ENCODE results near the gene TMEM141.
"Not testable (repeated sequence)": the region's sequence is repeated elsewhere in the genome, so short reads cannot be mapped to it uniquely, and the experiment has no call there.

The TMEM141 gene

DNA sequence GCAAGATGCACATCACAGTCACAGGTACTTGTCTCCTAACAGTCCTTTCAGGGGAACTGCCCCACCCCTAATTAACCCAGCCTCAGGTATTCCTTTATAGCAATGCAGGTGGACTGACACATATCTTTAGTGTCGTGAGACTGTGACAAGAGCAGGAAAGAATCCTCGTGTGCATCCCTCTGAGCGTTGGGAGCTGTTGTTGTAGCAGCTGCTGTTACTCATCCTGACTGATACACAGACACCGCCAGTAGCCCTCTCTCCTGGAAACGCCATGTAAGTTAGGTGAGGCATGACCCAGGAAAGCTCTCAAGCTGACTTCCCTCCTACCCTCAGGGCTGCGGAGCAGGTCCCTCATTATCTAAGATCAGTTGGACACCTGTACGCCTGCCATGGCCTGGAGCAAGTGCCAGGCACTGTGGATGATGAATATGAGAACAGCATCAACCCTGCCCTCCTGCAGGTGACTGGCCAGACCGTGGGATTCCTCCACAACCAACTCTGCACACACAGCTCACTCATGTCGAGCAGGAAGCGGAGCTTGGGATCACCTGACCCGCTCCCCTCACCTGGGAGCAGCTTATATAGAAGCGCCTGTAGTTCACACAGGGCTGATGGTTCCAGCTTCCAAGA is 16.6 kb upstream of the TMEM141 start:
- DNase-seq, result no peak

GRCh38 chr9:136775191-136775590 is 16.0 kb upstream of the TMEM141 start:
- no peak for DNase-seq

DNA sequence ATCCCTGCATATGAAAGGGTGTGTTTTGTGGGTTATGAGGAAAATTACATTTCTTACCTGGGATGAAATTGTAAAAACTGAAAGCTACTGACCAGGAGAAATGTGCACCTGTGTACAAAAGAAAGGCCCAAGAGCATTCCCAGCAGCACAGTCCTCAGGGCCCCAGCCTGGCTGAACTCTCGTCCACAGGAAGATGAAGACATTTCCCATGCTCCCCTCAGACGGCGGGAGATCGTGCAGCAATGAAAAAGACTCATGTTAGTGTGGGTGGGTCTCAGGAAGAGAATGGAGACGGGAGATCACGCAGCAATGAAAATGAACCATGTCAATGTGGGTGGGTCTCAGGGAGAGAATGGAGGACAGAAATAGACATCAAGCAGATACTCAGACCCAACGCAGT is 14.2 kb upstream of the TMEM141 start:
- no peak for DNase-seq

DNA sequence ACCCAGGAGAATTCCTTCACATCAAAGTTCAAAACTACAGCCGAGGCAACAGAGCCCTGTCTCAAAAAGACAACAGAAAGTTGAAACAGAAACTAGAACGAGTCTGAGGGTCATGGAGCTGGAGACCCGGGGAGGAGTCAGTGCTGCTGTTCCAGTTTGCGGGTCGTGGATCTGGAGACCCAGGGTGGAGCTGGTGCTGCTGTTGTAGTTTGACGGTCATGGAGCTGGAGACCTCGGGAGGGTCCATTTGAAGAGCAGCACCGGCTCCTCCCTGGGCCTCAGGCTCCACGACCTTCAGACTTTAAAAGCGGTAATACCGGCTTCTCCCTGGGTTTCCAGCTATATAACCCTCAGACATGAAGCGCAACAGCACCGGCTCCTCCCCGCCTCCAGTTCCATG is 13.8 kb upstream of the TMEM141 start:
- no peak for DNase-seq

GRCh38 chr9:136779808-136780207 is 11.3 kb upstream of the TMEM141 start:
- DNase-seq, result no peak

DNA sequence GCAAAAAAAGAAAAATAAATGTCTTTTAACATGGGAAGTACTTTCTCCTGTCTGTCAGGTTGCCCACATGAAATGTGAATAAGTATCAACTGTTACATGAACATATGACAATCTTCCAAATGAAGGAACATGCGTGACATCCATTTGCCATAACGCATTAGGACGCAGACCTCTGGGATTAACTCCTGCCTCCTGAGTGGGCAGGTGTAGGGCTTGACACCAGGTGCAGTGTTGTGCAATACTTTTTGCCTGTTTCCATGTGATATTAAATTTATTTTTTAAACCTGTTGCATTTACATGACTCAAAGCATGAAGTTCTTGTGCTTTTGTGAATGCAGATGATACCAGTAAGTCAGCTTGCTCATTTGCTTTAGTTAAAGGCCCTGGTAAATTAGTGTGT is 8.7 kb upstream of the TMEM141 start:
- no peak for DNase-seq

- DNase-seq, result peak; percentile 71
These were observed 6.7 kb upstream of the TMEM141 start for GRCh38 chr9:136784249-136784996.

- DNase-seq, result no peak
These were observed 6.2 kb upstream of the TMEM141 start for GRCh38 chr9:136784997-136785361.

- DNase-seq, result not testable (repeated sequence)
These were observed 5.4 kb upstream of the TMEM141 start for GRCh38 chr9:136785565-136786355.

GRCh38 chr9:136786451-136786850 is 4.7 kb upstream of the TMEM141 start:
- no peak for DNase-seq

GRCh38 chr9:136786983-136787382 is 4.2 kb upstream of the TMEM141 start:
- not testable (repeated sequence) for DNase-seq

DNA sequence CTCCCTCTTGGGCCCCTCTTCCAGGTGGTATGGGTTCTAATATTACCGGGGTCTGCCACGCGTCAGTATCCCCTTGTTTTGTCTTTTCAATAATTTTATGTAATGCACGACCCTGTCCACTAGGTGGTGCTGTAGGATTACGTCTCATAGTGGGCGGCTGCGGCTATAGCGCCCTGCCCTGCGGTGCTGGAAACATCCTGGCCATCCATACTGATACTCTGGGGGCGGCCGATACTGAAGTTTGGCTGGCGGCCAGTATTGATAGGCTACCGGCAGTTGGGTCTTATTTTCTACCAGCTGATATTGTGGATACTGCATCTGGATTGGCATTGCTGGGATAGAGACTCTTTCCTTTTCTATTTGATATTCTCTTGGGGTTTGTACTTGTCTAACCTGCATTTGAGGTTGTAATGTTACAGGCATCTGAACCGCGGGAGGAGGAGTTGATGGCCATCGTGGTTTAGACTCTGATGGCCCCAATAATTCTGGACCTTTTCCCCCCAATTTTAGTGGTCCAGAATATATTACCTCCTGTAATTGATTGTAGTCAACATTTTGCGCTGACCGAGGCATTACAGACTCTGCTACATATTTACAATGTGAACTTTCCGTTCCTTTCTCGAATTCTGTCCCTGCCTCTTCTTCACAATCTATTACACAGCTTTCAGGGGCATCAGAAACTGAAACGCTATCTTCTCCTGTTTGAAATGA is 3.3 kb upstream of the TMEM141 start:
- peak; percentile 77 for DNase-seq

GRCh38 chr9:136788644-136789522 is 2.3 kb upstream of the TMEM141 start:
- not testable (repeated sequence) for DNase-seq

DNA sequence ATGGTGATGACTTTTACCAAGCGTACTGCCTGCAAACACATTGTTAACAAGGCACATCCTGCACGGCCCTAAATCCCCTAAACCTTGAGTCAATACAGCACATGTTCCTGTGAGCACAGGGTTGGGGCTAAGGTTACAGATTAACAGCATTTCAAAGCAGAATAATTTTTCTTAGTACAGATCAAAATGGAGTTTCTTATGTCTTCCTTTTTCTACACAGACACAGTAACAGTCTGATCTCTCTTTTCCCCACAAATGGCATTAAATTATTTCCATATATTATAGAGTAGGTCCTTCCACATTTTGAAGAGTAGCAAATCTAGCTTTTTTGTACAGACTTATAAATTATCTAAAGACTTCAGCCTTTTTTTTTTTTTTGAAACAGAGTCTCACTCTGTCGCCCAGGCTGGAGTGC is 1.6 kb upstream of the TMEM141 start:
- DNase-seq, result no peak

GRCh38 chr9:136791516-136792276 is 552 bp downstream of the TMEM141 start:
- DNase-seq, result peak; percentile 65

DNA sequence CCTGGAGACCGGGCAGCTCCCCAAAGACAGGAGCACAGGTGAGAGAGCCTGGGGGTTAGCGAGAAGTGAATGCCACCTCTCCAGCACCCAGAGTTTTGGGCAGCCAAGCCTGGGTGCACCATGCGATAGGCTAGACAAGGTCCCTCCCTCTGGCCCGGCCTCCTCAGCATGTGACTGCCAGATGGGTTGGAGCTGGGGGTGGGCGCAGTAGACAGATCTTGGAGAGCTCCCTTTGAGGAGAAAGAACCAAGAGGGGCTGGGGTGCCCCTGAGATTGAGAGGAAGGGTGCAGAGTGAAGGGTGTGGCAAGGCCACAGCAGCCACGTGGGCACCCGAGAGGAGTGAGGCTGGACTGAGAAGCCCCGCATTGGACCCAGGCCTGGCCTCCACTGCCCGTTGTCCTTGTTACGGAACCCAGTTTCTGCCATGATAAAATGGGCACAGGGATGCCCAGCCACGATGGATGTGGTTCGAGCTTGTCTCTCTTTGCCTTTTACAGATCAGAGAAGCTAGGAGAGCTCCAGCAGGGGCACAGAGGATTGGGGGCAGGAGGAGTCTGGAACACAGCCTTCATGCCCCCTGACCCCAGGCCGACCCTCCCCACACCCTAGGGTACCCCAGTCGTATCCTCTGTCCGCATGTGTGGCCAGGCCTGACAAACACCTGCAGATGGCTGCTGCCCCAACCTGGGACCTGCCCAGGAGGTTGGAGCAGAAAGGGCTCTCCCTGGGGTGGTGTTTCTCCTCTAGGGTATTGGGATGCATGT is 1.4 kb downstream of the TMEM141 start:
- DNase-seq, result no peak

- DNase-seq, result no peak
These were observed 2.2 kb downstream of the TMEM141 start for GRCh38 chr9:136793086-136793946.

DNA sequence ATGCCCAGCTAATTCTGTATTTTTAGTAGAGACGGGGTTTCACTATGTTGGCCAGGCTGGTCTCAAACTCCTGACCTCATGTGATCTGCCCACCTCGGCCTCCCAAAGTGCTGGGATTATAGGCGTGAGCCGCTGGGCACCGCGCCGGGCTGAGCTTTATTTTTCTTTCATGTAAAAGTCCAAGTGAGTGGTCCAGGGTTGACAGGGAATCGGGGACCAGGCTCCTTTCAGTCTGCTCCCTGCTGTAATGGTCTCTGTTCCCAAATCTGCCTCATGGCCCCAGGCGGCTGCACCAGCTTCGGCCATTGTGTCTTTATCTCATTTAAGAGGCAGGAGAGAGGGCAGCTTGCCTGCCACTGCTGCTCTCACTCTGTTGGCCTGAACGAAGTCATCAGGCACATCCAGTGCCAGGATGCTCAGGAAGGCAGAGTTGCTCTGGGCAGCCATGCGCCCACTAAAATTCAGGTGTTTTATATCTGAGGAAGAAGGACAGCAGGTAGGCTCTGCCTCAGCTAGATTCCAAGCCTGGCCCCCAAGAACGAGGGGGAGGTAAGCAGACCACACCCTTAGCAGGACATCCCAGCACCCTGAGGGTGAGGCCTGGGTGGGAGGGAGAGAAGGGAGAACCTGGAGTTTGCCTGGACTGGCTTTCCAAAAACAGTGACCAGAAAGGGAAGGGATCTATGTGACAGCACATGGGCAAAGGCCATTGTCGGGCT is 3.3 kb downstream of the TMEM141 start:
- no peak for DNase-seq

GRCh38 chr9:136795000-136795348 is 3.8 kb downstream of the TMEM141 start:
- no peak for DNase-seq
